Gastrocnemius medialis (tissue), 4 donors: ENCODE results near the gene SYCE3. TPM values are rescaled to one million over a fixed set of nuclear protein-coding genes. Genes with fewer than 3 reads are reported as not detected.
A peak's percentile ranks its signal among the peaks of the same experiment; 100 is the strongest.

ENCODE experiments used
- ATAC-seq, 2 donors: fragments of 150-250 bp; one replicate each; pipeline ENCODE4 v1.9.1; 2016
- DNase-seq, 2 donors: peaks; one replicate each; pipeline ENCODE4 v3.0.0-alpha.2; 2019
- H3K27ac ChIP-seq, 4 donors: fragments of 200-600 bp; sonication (generic); 1 replicate in 1 of 4; 2 replicates in 3 of 4; pipeline ENCODE4 v1.5.1; 2016 to 2018; ENCODE audit warnings: mild to moderate bottlenecking in 2 of 4, moderate library complexity in 1 of 4
- H3K27me3 ChIP-seq, 3 donors: fragments of 200-600 bp; sonication (generic) in 2 of 3; 1 replicate in 1 of 3; 2 replicates in 2 of 3; pipeline versions ENCODE4 v1.5.1 to v1.6.0; 2016 to 2019; ENCODE audit warnings: mild to moderate bottlenecking in 1 of 3, moderate library complexity in 1 of 3
- H3K36me3 ChIP-seq, 2 donors: fragments of 200-600 bp; sonication (generic) in 1 of 2; one replicate each; pipeline ENCODE4 v1.5.1; 2017 to 2018
- H3K4me1 ChIP-seq, 2 donors: fragments of 200-600 bp; sonication (generic) in 1 of 2; one replicate each; pipeline ENCODE4 v1.5.1; 2016 to 2017; ENCODE audit warnings: mild to moderate bottlenecking in 2 of 2
- H3K4me3 ChIP-seq, 4 donors: fragments of 200-600 bp; sonication (generic) in 3 of 4; 1 replicate in 1 of 4; 2 replicates in 3 of 4; pipeline ENCODE4 v1.5.1; 2016 to 2019; ENCODE audit warnings: mild to moderate bottlenecking in 2 of 4
- H3K9me3 ChIP-seq, 3 donors: fragments of 200-600 bp; sonication (generic) in 2 of 3; 1 replicate in 1 of 3; 2 replicates in 2 of 3; pipeline ENCODE4 v1.5.1; 2016 to 2019
- CTCF ChIP-seq, 5 experiments: fragments of 450-650 bp in 3 of 5; fragments of 200-600 bp in 2 of 5; sonication (generic) in 2 of 5; IDR thresholded peaks in 4 of 5; conservative IDR thresholded peaks in 1 of 5; 1 replicate in 4 of 5; 2 replicates in 1 of 5; pipeline ENCODE4 v1.5.1; 2016 to 2019; ENCODE audit warnings: antibody characterized with exemption in 5 of 5, mild to moderate bottlenecking in 3 of 5, moderate library complexity in 3 of 5
- POLR2A ChIP-seq, 2 donors: fragments of 450-650 bp; IDR thresholded peaks; one replicate each; pipeline ENCODE4 v1.6.1; 2017; ENCODE audit warnings: antibody characterized with exemption in 2 of 2, mild to moderate bottlenecking in 2 of 2, moderate library complexity in 2 of 2
- in situ Hi-C, 4 donors: fragments of 200-750 bp; cut with MboI; loops; one replicate each; pipeline versions ENCODE4 v1.15.0 to v1.8.0; 2017; ENCODE audit warnings: low sequenced_read_pairs in 4 of 4
- intact Hi-C: fragments of 100-400 bp; cut with DNase I; formaldehyde crosslinking; loops from one replicate; pipeline ENCODE4 v1.15.1; 2023; ENCODE audit warnings: low total_unique reads
- total RNA-seq, 4 donors: library from RNA; depleted of rRNA; stranded (reverse); fragments of >200 nt; gene quantifications; one replicate each; pipeline versions ENCODE4 v1.1.0 to v1.2.3, GENCODE V29; 2016

SYCE3 gene
- total RNA-seq, 4 donors from 2014 or later, result not detected

GRCh38 chr22:50529897-50530579 is 32.7 kb downstream of the SYCE3 start, which contains the start of gene TYMP:
Gene TYMP, minus strand, starts transcription at chr22:50530012. Its CDS starts 303 bp downstream, at chr22:50529709.
- in situ Hi-C loops (no loop called here), intact Hi-C loops (loop anchor here (5.0 kb wide), 1 partner anchor 97 kb away; the partner anchor contains the start of gene ARSA)
- ATAC-seq, result peak in 1 of 2 donors; percentile 9
- no peaks in the 10 kb centered on the region for H3K9me3 ChIP-seq
- peak within 1 kb of the TSS; percentile 79 to 86 (median 82) for H3K27ac ChIP-seq
- peak within 1 kb of the TSS; percentile 54 to 70 (median 58) for H3K4me3 ChIP-seq
- no peaks in the 10 kb centered on the region for H3K36me3 ChIP-seq
- peaks cover 43 to 55% (median 49%) of the 10 kb centered on the region in 3 donors for H3K27me3 ChIP-seq
- no peak for TF ChIP-seq CTCF (IDR thresholded peaks at IDR 0.05 in 4 of 5, conservative IDR thresholded peaks at IDR 0.05 in 1 of 5)
- TF ChIP-seq POLR2A (IDR thresholded peaks at IDR 0.05), result peak; percentile 72 to 82
- peak in 1 of 2 donors; percentile 64 for DNase-seq
- peaks cover 13 to 19% of the 10 kb centered on the region in 2 donors for H3K4me1 ChIP-seq

- peak overlapping the region; percentile 54 to 70 (median 58) for H3K4me3 ChIP-seq
- peaks cover 18 to 25% of the 10 kb centered on the region in 2 donors for H3K4me1 ChIP-seq
- no peaks in the 10 kb centered on the region for H3K9me3 ChIP-seq
- TF ChIP-seq CTCF (IDR thresholded peaks at IDR 0.05 in 4 of 5, conservative IDR thresholded peaks at IDR 0.05 in 1 of 5), result no peak
- no peak for TF ChIP-seq POLR2A (IDR thresholded peaks at IDR 0.05)
- H3K36me3 ChIP-seq, result no peaks in the 10 kb centered on the region
- peak overlapping the region; percentile 79 to 86 (median 82) for H3K27ac ChIP-seq
- no peak for DNase-seq
- intact Hi-C loops (loop anchor here (5.0 kb wide), 1 partner anchor 98 kb away; the partner anchor contains the start of gene ARSA), in situ Hi-C loops (no loop called here)
- H3K27me3 ChIP-seq, result peaks cover 41 to 50% (median 48%) of the 10 kb centered on the region in 3 donors
- ATAC-seq, result no peak
These were observed 33.3 kb downstream of the SYCE3 start for GRCh38 chr22:50529416-50529896.

GRCh38 chr22:50528682-50529415 is 33.9 kb downstream of the SYCE3 start:
- ATAC-seq, result no peak
- no peak for DNase-seq
- peak overlapping the region; percentile 54 to 70 (median 58) for H3K4me3 ChIP-seq
- H3K9me3 ChIP-seq, result no peaks in the 10 kb centered on the region
- peaks cover 0 to under 1% of the 10 kb centered on the region in 2 donors for H3K36me3 ChIP-seq
- in situ Hi-C loops, result no loop called here
- intact Hi-C loops, result loop anchor here (5.0 kb wide), 1 partner anchor 98 kb away; the partner anchor contains the start of gene ARSA
- peaks cover 35 to 49% (median 42%) of the 10 kb centered on the region in 3 donors for H3K27me3 ChIP-seq
- no peak for TF ChIP-seq CTCF (IDR thresholded peaks at IDR 0.05 in 4 of 5, conservative IDR thresholded peaks at IDR 0.05 in 1 of 5)
- TF ChIP-seq POLR2A (IDR thresholded peaks at IDR 0.05), result no peak
- H3K4me1 ChIP-seq, result peaks cover 20 to 30% of the 10 kb centered on the region in 2 donors
- H3K27ac ChIP-seq, result peak overlapping the region; percentile 79 to 86 (median 82)

GRCh38 chr22:50527921-50528681 is 34.6 kb downstream of the SYCE3 start:
- H3K4me1 ChIP-seq, result peaks cover 20 to 30% of the 10 kb centered on the region in 2 donors
- H3K27me3 ChIP-seq, result peaks cover 29 to 42% (median 41%) of the 10 kb centered on the region in 3 donors
- ATAC-seq (no peak), DNase-seq (no peak)
- in situ Hi-C loops, result no loop called here
- no peak overlapping the region for H3K4me3 ChIP-seq
- TF ChIP-seq CTCF (IDR thresholded peaks at IDR 0.05 in 4 of 5, conservative IDR thresholded peaks at IDR 0.05 in 1 of 5), result no peak
- no peak for TF ChIP-seq POLR2A (IDR thresholded peaks at IDR 0.05)
- H3K27ac ChIP-seq, result peak overlapping the region in 2 of 4 donors; percentile 8 to 79
- H3K9me3 ChIP-seq, result no peaks in the 10 kb centered on the region
- H3K36me3 ChIP-seq, result peaks cover 0 to 8% of the 10 kb centered on the region in 2 donors
- intact Hi-C loops, result loop anchor here (5.0 kb wide), 1 partner anchor 99 kb away; the partner anchor contains the start of gene ARSA
